Breast epithelium (tissue), 4 donors: ENCODE measurements around the gene GMPS. TPM values are rescaled to one million over a fixed set of nuclear protein-coding genes. Genes with fewer than 3 reads are reported as not detected.
"Not testable (repeated sequence)": the region's sequence is repeated elsewhere in the genome, so short reads cannot be mapped to it uniquely, and the experiment has no call there.

Experiments used
- DNase-seq, 2 donors: peaks; one replicate each; pipeline ENCODE4 v3.0.0-alpha.2; 2019; ENCODE audit warnings: low spot score in 2 of 2
- H3K27ac ChIP-seq, 2 donors: fragments of 200-600 bp; sonication (generic) in 1 of 2; one replicate each; pipeline ENCODE4 v1.5.1; 2016 to 2019; ENCODE audit warnings: mild to moderate bottlenecking in 1 of 2
- H3K27me3 ChIP-seq, 2 donors: fragments of 200-600 bp; sonication (generic) in 1 of 2; one replicate each; pipeline versions ENCODE4 v1.5.1 to v1.6.0; 2017 to 2019; ENCODE audit warnings: control low read depth in 1 of 2, mild to moderate bottlenecking in 1 of 2
- H3K36me3 ChIP-seq: fragments of 200-600 bp; one replicate; pipeline ENCODE4 v1.5.1; 2019
- H3K4me1 ChIP-seq, 2 donors: fragments of 200-600 bp; sonication (generic); one replicate each; pipeline ENCODE4 v1.5.1; 2016 to 2019; ENCODE audit warnings: control low read depth in 1 of 2
- H3K4me3 ChIP-seq, 3 donors: fragments of 200-600 bp; sonication (generic); 1 replicate in 2 of 3; 2 replicates in 1 of 3; pipeline ENCODE4 v1.5.1; 2016 to 2019; ENCODE audit warnings: mild to moderate bottlenecking in 3 of 3, moderate library complexity in 2 of 3
- H3K9me3 ChIP-seq, 2 donors: fragments of 200-600 bp; sonication (generic) in 1 of 2; one replicate each; pipeline ENCODE4 v1.5.1; 2016 to 2019; ENCODE audit warnings: control low read depth in 1 of 2
- CTCF ChIP-seq, 3 donors: fragments of 450-650 bp; IDR thresholded peaks; one replicate each; pipeline ENCODE4 v1.5.1; 2016 to 2017; ENCODE audit warnings: antibody characterized with exemption in 3 of 3, mild to moderate bottlenecking in 3 of 3, moderate library complexity in 3 of 3
- POLR2A ChIP-seq: fragments of 450-650 bp; IDR thresholded peaks from one replicate; pipeline ENCODE4 v1.6.1; 2016; ENCODE audit warnings: antibody characterized with exemption, mild to moderate bottlenecking, moderate library complexity
- POLR2AphosphoS5 ChIP-seq, 3 donors: sonication (generic); formaldehyde crosslinking; IDR thresholded peaks; one replicate each; pipeline ENCODE4 v1.6.1; 2017; ENCODE audit warnings: antibody characterized with exemption in 3 of 3
- intact Hi-C: fragments of 100-400 bp; cut with DNase I; formaldehyde crosslinking; loops from one replicate; pipeline ENCODE4 v1.15.1; 2023; ENCODE audit warnings: low total_unique reads
- total RNA-seq, 3 donors: library from RNA; depleted of rRNA; stranded (reverse); fragments of >200 nt; gene quantifications; one replicate each; pipeline ENCODE4 v1.1.0, GENCODE V29; 2016

Gene GMPS
- total RNA-seq, 3 donors from 2014 or later: 25.6 to 37.6 (median 36.1) TPM

- DNase-seq: no peak
- no peak overlapping the region for H3K27ac ChIP-seq
- no peaks in the 10 kb centered on the region for H3K36me3 ChIP-seq
- H3K4me3 ChIP-seq: no peak overlapping the region
- no peaks in the 10 kb centered on the region for H3K27me3 ChIP-seq
- intact Hi-C loops: loop anchor here (10.0 kb wide), 1 partner anchor 1425 kb away; no protein-coding TSS in a partner anchor
- no peak for TF ChIP-seq CTCF (IDR thresholded peaks at IDR 0.05)
- no peak for TF ChIP-seq POLR2A
- TF ChIP-seq POLR2AphosphoS5 (IDR thresholded peaks at IDR 0.05): no peak
- no peaks in the 10 kb centered on the region for H3K4me1 ChIP-seq
- H3K9me3 ChIP-seq: no peaks in the 10 kb centered on the region
Observed at GRCh38 chr3:155880286-155880685, 9.8 kb downstream of the GMPS start.

GRCh38 chr3:155884292-155884691 is 13.8 kb downstream of the GMPS start:
- intact Hi-C loops: loop anchor here (10.0 kb wide), 1 partner anchor 1429 kb away; no protein-coding TSS in a partner anchor
- Histone ChIP-seq H3K4me1 (no peaks in the 10 kb centered on the region), H3K27me3 (no peaks in the 10 kb centered on the region), H3K36me3 (no peaks in the 10 kb centered on the region), H3K9me3 (no peaks in the 10 kb centered on the region), H3K27ac (no peak overlapping the region), H3K4me3 (no peak overlapping the region)
- DNase-seq: no peak
- TF ChIP-seq CTCF (IDR thresholded peaks at IDR 0.05) (no peak), POLR2A (no peak), POLR2AphosphoS5 (IDR thresholded peaks at IDR 0.05) (no peak)

GRCh38 chr3:155885292-155885691 is 14.8 kb downstream of the GMPS start:
- Histone ChIP-seq H3K27me3 (no peaks in the 10 kb centered on the region), H3K9me3 (no peaks in the 10 kb centered on the region), H3K27ac (no peak overlapping the region), H3K36me3 (no peaks in the 10 kb centered on the region), H3K4me3 (no peak overlapping the region), H3K4me1 (no peaks in the 10 kb centered on the region)
- TF ChIP-seq CTCF (IDR thresholded peaks at IDR 0.05): no peak
- no peak for TF ChIP-seq POLR2A
- no peak for TF ChIP-seq POLR2AphosphoS5 (IDR thresholded peaks at IDR 0.05)
- intact Hi-C loops: loop anchor here (10.0 kb wide), 1 partner anchor 1430 kb away; no protein-coding TSS in a partner anchor
- no peak for DNase-seq

- H3K4me1 ChIP-seq, H3K27me3 ChIP-seq, H3K4me3 ChIP-seq, H3K36me3 ChIP-seq, DNase-seq, H3K27ac ChIP-seq, H3K9me3 ChIP-seq: not testable (repeated sequence)
- intact Hi-C loops: loop anchor here (10.0 kb wide), 1 partner anchor 1432 kb away; no protein-coding TSS in a partner anchor
Observed at GRCh38 chr3:155886348-155886747, 15.9 kb downstream of the GMPS start.

- H3K4me1 ChIP-seq: no peaks in the 10 kb centered on the region
- H3K27ac ChIP-seq: no peak overlapping the region
- intact Hi-C loops: loop anchor here (10.0 kb wide), 1 partner anchor 1432 kb away; no protein-coding TSS in a partner anchor
- no peak for DNase-seq
- H3K36me3 ChIP-seq: no peaks in the 10 kb centered on the region
- TF ChIP-seq POLR2A (no peak), POLR2AphosphoS5 (IDR thresholded peaks at IDR 0.05) (no peak), CTCF (IDR thresholded peaks at IDR 0.05) (no peak)
- H3K27me3 ChIP-seq: no peaks in the 10 kb centered on the region
- no peaks in the 10 kb centered on the region for H3K9me3 ChIP-seq
- no peak overlapping the region for H3K4me3 ChIP-seq
Observed at GRCh38 chr3:155886915-155887314, 16.5 kb downstream of the GMPS start.

- no peak overlapping the region for H3K27ac ChIP-seq
- intact Hi-C loops: loop anchor here (10.0 kb wide), 1 partner anchor 1434 kb away; no protein-coding TSS in a partner anchor
Observed at GRCh38 chr3:155889212-155889611, 18.8 kb downstream of the GMPS start.

More at GRCh38 chr3:155889212-155889611, 18.8 kb downstream of the GMPS start:
- Histone ChIP-seq H3K4me1 (no peaks in the 10 kb centered on the region), H3K27me3 (no peaks in the 10 kb centered on the region), H3K9me3 (no peaks in the 10 kb centered on the region), H3K36me3 (no peaks in the 10 kb centered on the region), H3K4me3 (no peak overlapping the region)
- no peak for DNase-seq
- TF ChIP-seq CTCF (IDR thresholded peaks at IDR 0.05): no peak
- TF ChIP-seq POLR2AphosphoS5 (IDR thresholded peaks at IDR 0.05): no peak
- no peak for TF ChIP-seq POLR2A
